PFSK-1 (cell line): ENCODE data around the gene TERT.

ENCODE experiments used
- POLR2AphosphoS5 ChIP-seq: IDR thresholded peaks from 2 replicates; pipeline ENCODE4 v1.6.1; 2012; ENCODE audit warnings: low read depth, mild to moderate bottlenecking, control low read depth, low read length, moderate library complexity
- SIN3A ChIP-seq: IDR thresholded peaks from 2 replicates; pipeline ENCODE4 v1.6.1; 2012; ENCODE audit warnings: mild to moderate bottlenecking, low read length, moderate library complexity, borderline replicate concordance; ENCODE audit not compliant: insufficient read depth
- TAF1 ChIP-seq: IDR thresholded peaks from 2 replicates; pipeline ENCODE4 v1.6.1; 2012; ENCODE audit warnings: low read length, control low read depth, borderline replicate concordance; ENCODE audit not compliant: insufficient read depth
- TF ChIP-seq, protein P1 (sequence below), 2 experiments: IDR thresholded peaks; 2 replicates each; pipeline versions ENCODE4 v1.6.1 to v1.8.0; 2011 to 2012; ENCODE audit warnings: low read depth in 2 of 2, low read length in 2 of 2, control low read depth in 1 of 2, inconsistent platforms in 1 of 2, mild to moderate bottlenecking in 1 of 2, moderate library complexity in 1 of 2; ENCODE audit not compliant: insufficient read depth in 1 of 2

DNA sequence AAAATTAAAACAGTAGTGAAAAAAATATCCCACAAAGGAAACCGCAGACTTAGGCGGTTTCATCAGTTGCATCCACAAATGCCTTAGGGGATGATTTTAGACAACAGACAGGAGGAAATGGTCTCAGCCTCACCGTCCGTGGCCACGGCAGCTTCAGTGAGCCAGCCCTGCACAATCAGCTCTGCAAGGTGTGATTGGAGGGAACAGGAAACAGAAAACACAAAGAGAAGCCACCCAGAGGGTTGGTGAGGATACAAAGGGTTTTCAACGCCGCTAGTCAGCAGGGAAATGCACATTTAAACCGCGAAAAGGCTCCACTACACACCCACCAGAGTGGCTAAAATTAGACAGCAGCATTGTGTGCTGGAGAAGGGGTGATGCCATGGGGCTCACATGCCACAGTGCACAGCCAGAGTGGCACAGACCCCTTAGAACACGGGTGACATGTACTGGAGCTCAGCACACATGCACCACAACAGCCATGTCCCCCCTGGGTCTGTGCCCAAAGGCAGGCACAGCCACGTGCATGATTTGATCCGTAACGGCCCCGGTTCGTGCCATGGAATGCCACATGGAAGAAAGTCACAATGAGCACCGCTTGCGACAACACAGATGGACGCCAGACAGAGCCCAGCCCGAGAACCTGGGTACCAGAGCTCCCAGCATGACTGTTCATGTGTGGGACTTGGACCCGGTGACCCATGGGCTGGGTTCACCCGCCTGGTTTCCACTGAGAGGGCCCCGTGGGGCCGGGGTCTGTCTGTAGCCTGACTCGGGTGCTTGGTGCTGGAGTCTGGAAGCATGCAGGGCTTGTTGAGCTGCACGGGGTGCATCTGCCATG is 18.3 kb upstream of the TERT start:
- TF ChIP-seq POLR2AphosphoS5 (no peak), SIN3A (no peak), TAF1 (no peak)
- TF ChIP-seq, protein P1, sequence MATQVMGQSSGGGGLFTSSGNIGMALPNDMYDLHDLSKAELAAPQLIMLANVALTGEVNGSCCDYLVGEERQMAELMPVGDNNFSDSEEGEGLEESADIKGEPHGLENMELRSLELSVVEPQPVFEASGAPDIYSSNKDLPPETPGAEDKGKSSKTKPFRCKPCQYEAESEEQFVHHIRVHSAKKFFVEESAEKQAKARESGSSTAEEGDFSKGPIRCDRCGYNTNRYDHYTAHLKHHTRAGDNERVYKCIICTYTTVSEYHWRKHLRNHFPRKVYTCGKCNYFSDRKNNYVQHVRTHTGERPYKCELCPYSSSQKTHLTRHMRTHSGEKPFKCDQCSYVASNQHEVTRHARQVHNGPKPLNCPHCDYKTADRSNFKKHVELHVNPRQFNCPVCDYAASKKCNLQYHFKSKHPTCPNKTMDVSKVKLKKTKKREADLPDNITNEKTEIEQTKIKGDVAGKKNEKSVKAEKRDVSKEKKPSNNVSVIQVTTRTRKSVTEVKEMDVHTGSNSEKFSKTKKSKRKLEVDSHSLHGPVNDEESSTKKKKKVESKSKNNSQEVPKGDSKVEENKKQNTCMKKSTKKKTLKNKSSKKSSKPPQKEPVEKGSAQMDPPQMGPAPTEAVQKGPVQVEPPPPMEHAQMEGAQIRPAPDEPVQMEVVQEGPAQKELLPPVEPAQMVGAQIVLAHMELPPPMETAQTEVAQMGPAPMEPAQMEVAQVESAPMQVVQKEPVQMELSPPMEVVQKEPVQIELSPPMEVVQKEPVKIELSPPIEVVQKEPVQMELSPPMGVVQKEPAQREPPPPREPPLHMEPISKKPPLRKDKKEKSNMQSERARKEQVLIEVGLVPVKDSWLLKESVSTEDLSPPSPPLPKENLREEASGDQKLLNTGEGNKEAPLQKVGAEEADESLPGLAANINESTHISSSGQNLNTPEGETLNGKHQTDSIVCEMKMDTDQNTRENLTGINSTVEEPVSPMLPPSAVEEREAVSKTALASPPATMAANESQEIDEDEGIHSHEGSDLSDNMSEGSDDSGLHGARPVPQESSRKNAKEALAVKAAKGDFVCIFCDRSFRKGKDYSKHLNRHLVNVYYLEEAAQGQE (IDR thresholded peaks at IDR 0.05; ENCODE audit: insufficient read depth in 1 of 2, low read depth in 2 of 2, low read length in 2 of 2), result no peak
